Measurements from ENCODE around the gene LRRC7.
"Not testable (repeated sequence)": the region's sequence is repeated elsewhere in the genome, so short reads cannot be mapped to it uniquely, and the experiment has no call there.

The LRRC7 gene

DNA sequence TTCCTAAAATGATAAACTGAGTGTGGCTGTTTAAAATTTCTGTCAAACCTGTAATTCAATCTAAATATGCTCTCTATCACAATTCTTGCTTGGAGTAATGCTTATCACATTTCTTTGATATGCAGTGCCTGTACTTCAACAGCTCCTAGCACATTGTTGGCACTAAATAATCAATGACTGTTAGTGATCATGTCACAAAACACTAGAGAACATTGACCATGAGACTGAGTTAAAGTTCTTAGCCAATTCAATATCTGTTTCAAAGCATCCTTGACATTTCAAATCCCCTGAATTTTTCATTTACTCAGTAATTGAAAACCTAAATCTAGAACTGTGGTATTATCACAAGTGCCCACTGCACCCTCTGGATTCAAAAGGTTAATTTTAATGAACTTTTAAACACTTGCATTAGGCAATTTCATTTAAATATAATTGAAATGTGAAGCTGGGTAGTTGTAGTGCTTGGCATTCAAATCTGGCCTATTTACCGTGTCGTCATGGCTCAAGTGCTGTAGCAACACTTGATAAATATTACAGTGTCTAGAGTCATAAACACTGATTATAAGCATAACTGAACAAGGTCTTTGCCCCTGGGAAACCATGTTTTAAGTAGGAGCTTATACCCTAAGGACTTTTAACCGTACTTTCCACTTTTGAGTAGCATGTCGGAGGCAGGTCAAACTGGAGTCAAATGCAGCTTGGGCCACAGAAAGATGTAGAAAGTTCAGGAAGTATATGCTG, 143.6 kb downstream of the LRRC7 start:
- no peaks in the 10 kb centered on the region for H3K36me3 Mint-ChIP-seq (ENCODE audit: insufficient read depth)
- peaks cover 15% of the 10 kb centered on the region for H3K9me3 Mint-ChIP-seq
- H3K27ac Mint-ChIP-seq (ENCODE audit: low read depth) = no peak overlapping the region
- H3K4me1 Mint-ChIP-seq = no peaks in the 10 kb centered on the region
- DNase-seq (ENCODE audit: low spot score in 2 of 2) = no peak
- no peak overlapping the region for H3K4me3 Mint-ChIP-seq
- no peak for ATAC-seq (replicated peaks; ENCODE audit: extremely low read depth, poor library complexity, severe bottlenecking)
- no peaks in the 10 kb centered on the region for H3K27me3 Mint-ChIP-seq

DNA sequence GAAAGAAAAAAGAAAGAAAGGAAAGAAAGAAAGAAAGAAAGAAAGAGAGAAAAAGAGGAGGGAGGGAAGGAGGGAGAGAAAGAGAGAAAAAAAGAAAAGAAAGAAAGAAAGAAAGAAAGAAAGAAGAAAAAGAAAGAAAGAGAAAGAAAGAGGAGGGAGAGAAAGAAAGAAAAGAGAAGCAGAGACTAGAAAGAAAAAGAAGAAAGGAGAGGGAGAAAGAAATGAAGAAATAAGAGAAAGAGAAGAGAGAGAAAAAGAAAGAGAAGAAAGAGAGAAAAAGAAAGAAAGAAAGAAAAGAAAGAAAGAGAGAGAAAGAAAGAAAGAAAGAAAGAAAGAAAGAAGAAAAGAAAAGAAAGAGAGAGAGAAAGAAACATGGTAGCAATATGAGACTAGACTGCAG, 150.1 kb downstream of the LRRC7 start:
- H3K27ac Mint-ChIP-seq (ENCODE audit: low read depth); H3K4me1 Mint-ChIP-seq; H3K27me3 Mint-ChIP-seq; H3K36me3 Mint-ChIP-seq (ENCODE audit: insufficient read depth); DNase-seq (ENCODE audit: low spot score in 2 of 2); H3K4me3 Mint-ChIP-seq; ATAC-seq (replicated peaks; ENCODE audit: extremely low read depth, poor library complexity, severe bottlenecking): not testable (repeated sequence)
- H3K9me3 Mint-ChIP-seq = peaks cover 30% of the 10 kb centered on the region

GRCh38 chr1:69728206-69728605, 160.5 kb downstream of the LRRC7 start:
- ATAC-seq (replicated peaks; ENCODE audit: extremely low read depth, poor library complexity, severe bottlenecking) = no peak
- no peaks in the 10 kb centered on the region for H3K36me3 Mint-ChIP-seq (ENCODE audit: insufficient read depth)
- no peak overlapping the region for H3K27ac Mint-ChIP-seq (ENCODE audit: low read depth)
- no peak overlapping the region for H3K4me3 Mint-ChIP-seq
- H3K4me1 Mint-ChIP-seq = no peaks in the 10 kb centered on the region
- no peak for DNase-seq (ENCODE audit: low spot score in 2 of 2)
- H3K9me3 Mint-ChIP-seq = peaks cover 21% of the 10 kb centered on the region
- H3K27me3 Mint-ChIP-seq = no peaks in the 10 kb centered on the region

- H3K9me3 Mint-ChIP-seq = peaks cover 14% of the 10 kb centered on the region
- H3K4me1 Mint-ChIP-seq = no peaks in the 10 kb centered on the region
- ATAC-seq (replicated peaks; ENCODE audit: extremely low read depth, poor library complexity, severe bottlenecking) (no peak), DNase-seq (ENCODE audit: low spot score in 2 of 2) (no peak)
- H3K4me3 Mint-ChIP-seq = no peak overlapping the region
- no peaks in the 10 kb centered on the region for H3K27me3 Mint-ChIP-seq
- H3K36me3 Mint-ChIP-seq (ENCODE audit: insufficient read depth) = no peaks in the 10 kb centered on the region
- H3K27ac Mint-ChIP-seq (ENCODE audit: low read depth) = no peak overlapping the region
Observed at GRCh38 chr1:69733061-69733460, 165.3 kb downstream of the LRRC7 start.

DNA sequence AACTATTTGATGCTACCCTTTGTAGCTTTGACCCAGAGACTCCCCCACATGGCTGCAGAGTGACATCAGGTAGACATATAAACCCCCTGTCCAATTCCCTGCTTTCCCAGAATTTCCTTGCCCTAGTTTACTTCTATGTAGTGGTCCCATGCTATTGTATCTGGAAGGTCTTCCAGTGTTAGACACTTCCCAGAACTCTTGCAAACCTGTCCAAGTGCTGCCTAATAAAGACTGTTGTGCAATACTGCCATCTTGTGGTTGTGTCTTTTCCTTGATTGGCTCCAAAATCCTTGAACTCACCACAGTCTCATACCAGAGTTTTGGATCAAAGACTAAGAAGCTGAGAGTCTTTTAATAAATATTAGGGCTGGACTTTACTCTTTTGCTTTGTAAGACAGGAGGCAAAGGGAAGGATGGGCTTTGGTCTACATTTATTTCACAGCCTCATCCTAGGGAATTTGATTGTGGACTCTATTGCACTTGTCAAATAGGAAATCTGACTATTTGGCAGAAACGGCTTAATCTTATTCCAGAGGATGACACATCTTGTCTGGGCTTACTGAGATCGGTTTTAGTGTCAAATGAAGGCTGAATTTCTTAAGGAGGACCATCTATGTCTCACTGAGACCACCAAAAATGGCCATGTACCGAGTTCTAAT, 169.9 kb downstream of the LRRC7 start:
- DNase-seq (ENCODE audit: low spot score in 2 of 2) (no peak), ATAC-seq (replicated peaks; ENCODE audit: extremely low read depth, poor library complexity, severe bottlenecking) (no peak)
- Mint-ChIP-seq H3K36me3 (ENCODE audit: insufficient read depth) (no peaks in the 10 kb centered on the region), H3K9me3 (no peaks in the 10 kb centered on the region), H3K27me3 (no peaks in the 10 kb centered on the region), H3K4me3 (no peak overlapping the region), H3K27ac (ENCODE audit: low read depth) (no peak overlapping the region), H3K4me1 (no peaks in the 10 kb centered on the region)

DNA sequence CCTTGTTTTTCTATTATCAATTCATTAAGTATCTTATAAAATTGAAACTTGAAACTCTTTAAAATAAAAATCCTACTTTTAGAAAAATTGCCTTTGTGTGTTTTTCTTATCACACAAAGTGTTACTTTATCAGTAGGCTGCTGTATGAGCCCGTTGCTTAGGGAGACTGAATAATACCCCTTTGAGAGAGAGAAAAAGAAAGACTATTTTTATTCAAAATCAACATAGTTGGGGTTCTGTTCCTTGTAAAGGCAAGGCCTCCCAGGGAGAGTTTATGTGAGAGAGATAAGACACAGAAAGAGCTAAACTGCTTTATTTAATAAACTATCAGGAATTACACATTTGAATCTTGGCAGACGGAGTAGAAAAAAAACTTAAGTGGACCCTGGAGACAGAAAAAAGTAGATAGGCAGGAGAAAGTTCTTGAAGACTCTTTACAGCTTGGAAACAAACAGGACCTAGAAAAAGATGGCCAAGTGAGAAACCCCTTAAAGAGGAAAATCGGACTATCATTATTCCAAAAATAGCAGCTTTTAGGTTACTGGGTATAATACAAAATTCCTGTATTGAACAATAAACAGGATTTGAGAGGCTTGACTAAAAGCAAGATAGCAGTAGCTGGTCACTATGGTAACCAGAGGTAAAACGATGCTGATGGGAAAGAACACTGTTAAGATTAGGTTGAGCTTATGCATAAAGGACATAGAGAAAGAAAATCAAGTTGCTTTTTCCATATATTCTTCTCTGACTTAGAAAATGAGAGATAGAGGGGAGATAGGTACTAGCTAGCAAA, 170.9 kb downstream of the LRRC7 start:
- no peak overlapping the region for H3K27ac Mint-ChIP-seq (ENCODE audit: low read depth)
- no peaks in the 10 kb centered on the region for H3K9me3 Mint-ChIP-seq
- no peaks in the 10 kb centered on the region for H3K4me1 Mint-ChIP-seq
- DNase-seq (ENCODE audit: low spot score in 2 of 2) (no peak), ATAC-seq (replicated peaks; ENCODE audit: extremely low read depth, poor library complexity, severe bottlenecking) (no peak)
- H3K27me3 Mint-ChIP-seq = no peaks in the 10 kb centered on the region
- no peak overlapping the region for H3K4me3 Mint-ChIP-seq
- H3K36me3 Mint-ChIP-seq (ENCODE audit: insufficient read depth) = no peaks in the 10 kb centered on the region

DNA sequence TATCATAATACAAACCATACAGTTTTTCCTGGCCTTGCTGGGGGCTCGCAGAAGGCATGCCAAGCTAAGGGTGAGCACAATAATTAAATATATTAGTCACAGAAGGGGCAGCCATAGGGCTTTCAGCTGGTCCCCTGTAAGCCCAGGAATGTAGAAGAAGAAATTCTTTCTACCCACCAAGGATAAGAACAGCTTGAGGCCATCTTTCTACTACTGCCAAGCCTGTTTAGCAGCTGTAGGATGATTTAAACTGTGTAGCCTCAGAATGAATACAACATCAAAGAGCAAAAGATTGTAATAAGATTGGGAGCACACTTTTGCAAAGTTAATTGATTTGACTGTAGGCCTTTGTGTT, 171.5 kb downstream of the LRRC7 start:
- H3K4me1 Mint-ChIP-seq = no peaks in the 10 kb centered on the region
- H3K4me3 Mint-ChIP-seq = no peak overlapping the region
- no peak overlapping the region for H3K27ac Mint-ChIP-seq (ENCODE audit: low read depth)
- DNase-seq (ENCODE audit: low spot score in 2 of 2) (no peak), ATAC-seq (replicated peaks; ENCODE audit: extremely low read depth, poor library complexity, severe bottlenecking) (no peak)
- no peaks in the 10 kb centered on the region for H3K27me3 Mint-ChIP-seq
- no peaks in the 10 kb centered on the region for H3K36me3 Mint-ChIP-seq (ENCODE audit: insufficient read depth)
- H3K9me3 Mint-ChIP-seq = no peaks in the 10 kb centered on the region

DNA sequence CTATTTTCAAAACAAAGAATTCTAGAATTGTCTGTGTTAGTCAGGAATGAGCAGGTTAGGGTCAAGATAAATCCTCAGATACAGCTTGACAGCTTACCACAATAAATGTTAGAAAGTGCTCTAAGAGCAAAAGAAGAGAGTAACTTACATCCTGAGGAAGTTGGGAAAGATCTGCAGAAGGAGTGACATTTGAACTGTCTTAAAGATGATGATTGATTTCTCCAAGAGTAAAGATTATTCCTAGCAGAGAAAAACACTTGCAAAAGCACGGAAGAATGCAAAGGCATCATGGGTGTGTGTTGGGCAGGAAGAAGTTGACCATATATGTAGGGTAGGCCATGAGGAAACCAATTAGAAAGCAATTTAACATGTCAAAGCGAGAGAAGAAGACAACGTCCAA, 175.4 kb downstream of the LRRC7 start:
- H3K27me3 Mint-ChIP-seq = no peaks in the 10 kb centered on the region
- no peaks in the 10 kb centered on the region for H3K4me1 Mint-ChIP-seq
- no peak overlapping the region for H3K4me3 Mint-ChIP-seq
- no peak for ATAC-seq (replicated peaks; ENCODE audit: extremely low read depth, poor library complexity, severe bottlenecking)
- no peak for DNase-seq (ENCODE audit: low spot score in 2 of 2)
- H3K27ac Mint-ChIP-seq (ENCODE audit: low read depth) = no peak overlapping the region
- no peaks in the 10 kb centered on the region for H3K9me3 Mint-ChIP-seq
- H3K36me3 Mint-ChIP-seq (ENCODE audit: insufficient read depth) = no peaks in the 10 kb centered on the region

- Mint-ChIP-seq H3K36me3 (ENCODE audit: insufficient read depth) (no peaks in the 10 kb centered on the region), H3K27ac (ENCODE audit: low read depth) (no peak overlapping the region), H3K27me3 (no peaks in the 10 kb centered on the region), H3K4me1 (no peaks in the 10 kb centered on the region), H3K4me3 (no peak overlapping the region), H3K9me3 (no peaks in the 10 kb centered on the region)
- no peak for ATAC-seq (replicated peaks; ENCODE audit: extremely low read depth, poor library complexity, severe bottlenecking)
- DNase-seq (ENCODE audit: low spot score in 2 of 2) = no peak
Observed at GRCh38 chr1:69744381-69744780, 176.7 kb downstream of the LRRC7 start.

DNA sequence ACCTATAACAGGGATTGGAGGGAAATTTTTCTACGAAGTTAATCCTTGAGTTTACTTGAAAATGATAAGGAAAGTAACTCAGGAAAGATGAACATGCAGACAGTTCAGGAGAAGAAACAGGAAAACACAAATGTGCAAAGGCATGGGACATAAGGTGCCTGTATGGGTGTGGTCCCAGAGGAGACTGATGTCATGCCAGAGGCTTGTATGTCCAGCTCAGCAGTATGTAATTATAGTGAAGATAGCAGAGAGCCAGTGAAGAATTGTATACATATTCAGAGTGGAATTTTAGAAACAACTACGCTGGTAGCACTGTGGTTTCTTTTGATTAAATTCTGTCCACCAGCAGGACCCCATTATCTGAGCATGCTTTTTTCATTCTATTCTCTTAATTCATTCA, 179.5 kb downstream of the LRRC7 start:
- no peaks in the 10 kb centered on the region for H3K4me1 Mint-ChIP-seq
- H3K36me3 Mint-ChIP-seq (ENCODE audit: insufficient read depth) = no peaks in the 10 kb centered on the region
- H3K27ac Mint-ChIP-seq (ENCODE audit: low read depth) = no peak overlapping the region
- H3K27me3 Mint-ChIP-seq = no peaks in the 10 kb centered on the region
- ATAC-seq (replicated peaks; ENCODE audit: extremely low read depth, poor library complexity, severe bottlenecking) (no peak), DNase-seq (ENCODE audit: low spot score in 2 of 2) (no peak)
- no peaks in the 10 kb centered on the region for H3K9me3 Mint-ChIP-seq
- no peak overlapping the region for H3K4me3 Mint-ChIP-seq

- Mint-ChIP-seq H3K27ac (ENCODE audit: low read depth) (no peak overlapping the region), H3K9me3 (peaks cover 7% of the 10 kb centered on the region), H3K27me3 (no peaks in the 10 kb centered on the region), H3K4me3 (no peak overlapping the region), H3K4me1 (no peaks in the 10 kb centered on the region), H3K36me3 (ENCODE audit: insufficient read depth) (no peaks in the 10 kb centered on the region)
- no peak for ATAC-seq (replicated peaks; ENCODE audit: extremely low read depth, poor library complexity, severe bottlenecking)
- no peak for DNase-seq (ENCODE audit: low spot score in 2 of 2)
Observed at GRCh38 chr1:69750638-69751037, 182.9 kb downstream of the LRRC7 start.

DNA sequence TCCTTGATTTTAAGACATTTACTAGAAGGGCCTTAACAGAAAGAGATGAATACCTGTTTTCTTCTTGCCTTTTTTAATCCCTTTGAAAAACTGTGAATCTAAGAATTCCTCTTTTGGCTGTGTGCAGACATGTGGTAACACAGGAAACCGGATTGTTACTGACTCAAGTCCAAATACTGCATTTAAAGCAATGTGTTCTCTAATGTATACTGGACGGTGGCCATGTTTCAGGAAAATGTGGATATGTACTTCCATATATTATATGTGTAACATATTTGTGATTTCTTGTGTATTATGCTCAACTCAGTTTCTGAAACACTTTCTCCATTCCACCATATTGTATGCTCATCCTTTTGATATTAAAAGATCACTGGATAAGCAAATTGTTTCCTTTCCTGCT, 185.1 kb downstream of the LRRC7 start:
- no peak overlapping the region for H3K4me3 Mint-ChIP-seq
- H3K36me3 Mint-ChIP-seq (ENCODE audit: insufficient read depth) = no peaks in the 10 kb centered on the region
- H3K27ac Mint-ChIP-seq (ENCODE audit: low read depth) = no peak overlapping the region
- H3K4me1 Mint-ChIP-seq = no peaks in the 10 kb centered on the region
- no peak for ATAC-seq (replicated peaks; ENCODE audit: extremely low read depth, poor library complexity, severe bottlenecking)
- H3K27me3 Mint-ChIP-seq = no peaks in the 10 kb centered on the region
- DNase-seq (ENCODE audit: low spot score in 2 of 2) = no peak
- H3K9me3 Mint-ChIP-seq = peaks cover 17% of the 10 kb centered on the region

DNA sequence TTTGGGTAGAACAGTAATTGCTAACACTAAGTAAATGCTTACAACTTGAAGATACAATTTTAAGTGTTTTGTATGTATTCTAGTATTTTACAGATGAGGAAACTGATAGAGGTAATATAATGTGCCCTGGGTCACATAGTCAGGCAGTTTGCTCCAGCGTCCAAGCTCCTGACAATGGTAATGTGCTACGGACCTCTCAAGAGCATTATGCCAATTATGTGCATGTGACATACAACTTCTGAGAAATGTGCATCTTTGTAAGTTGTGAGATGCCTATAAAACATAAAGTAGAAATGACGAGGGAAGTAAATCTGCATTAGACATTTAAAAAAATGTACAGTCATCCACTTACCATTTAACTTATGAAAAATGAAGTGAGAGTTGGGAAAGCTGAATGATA, 186.8 kb downstream of the LRRC7 start:
- H3K36me3 Mint-ChIP-seq (ENCODE audit: insufficient read depth) = no peaks in the 10 kb centered on the region

More for the DNA sequence above, 186.8 kb downstream of the LRRC7 start:
- peaks cover 17% of the 10 kb centered on the region for H3K9me3 Mint-ChIP-seq
- no peak overlapping the region for H3K27ac Mint-ChIP-seq (ENCODE audit: low read depth)
- no peak overlapping the region for H3K4me3 Mint-ChIP-seq
- no peak for DNase-seq (ENCODE audit: low spot score in 2 of 2)
- H3K27me3 Mint-ChIP-seq = no peaks in the 10 kb centered on the region
- no peak for ATAC-seq (replicated peaks; ENCODE audit: extremely low read depth, poor library complexity, severe bottlenecking)
- no peaks in the 10 kb centered on the region for H3K4me1 Mint-ChIP-seq
